GM19025 (cell line): Measurements from ENCODE around the gene GUCD1.

Experiments used
- ATAC-seq: cut with Tn5 transposase; IDR thresholded peaks from one replicate; pipeline ENCODE4 v1.9.1; 2021; ENCODE audit warnings: mild to moderate bottlenecking, low read depth, moderate library complexity; ENCODE audit not compliant: unreplicated experiment

The GUCD1 gene

GRCh38 chr22:24506802-24507438, 48.0 kb downstream of the GUCD1 start:
- no peak for ATAC-seq

- no peak for ATAC-seq
Observed at GRCh38 chr22:24504956-24505736, 49.8 kb downstream of the GUCD1 start.

- ATAC-seq, result no peak
Observed at GRCh38 chr22:24504540-24504939, 50.4 kb downstream of the GUCD1 start.

- no peak for ATAC-seq
Observed at GRCh38 chr22:24503843-24504338, 51.0 kb downstream of the GUCD1 start.

GRCh38 chr22:24503137-24503842, 51.6 kb downstream of the GUCD1 start:
- peak; percentile 48 for ATAC-seq

- ATAC-seq, result no peak
Observed at GRCh38 chr22:24502541-24502940, 52.4 kb downstream of the GUCD1 start.

GRCh38 chr22:24502034-24502433, 52.9 kb downstream of the GUCD1 start:
- no peak for ATAC-seq

GRCh38 chr22:24501301-24502005, 53.5 kb downstream of the GUCD1 start:
- ATAC-seq, result no peak

GRCh38 chr22:24500277-24500820, 54.6 kb downstream of the GUCD1 start:
- ATAC-seq, result no peak

GRCh38 chr22:24499706-24500276, 55.1 kb downstream of the GUCD1 start:
- no peak for ATAC-seq

- ATAC-seq, result no peak
Observed at GRCh38 chr22:24498824-24499223, 56.1 kb downstream of the GUCD1 start.

GRCh38 chr22:24497841-24498258, 57.1 kb downstream of the GUCD1 start:
- ATAC-seq, result no peak

GRCh38 chr22:24496661-24497060, 58.3 kb downstream of the GUCD1 start:
- no peak for ATAC-seq

GRCh38 chr22:24496234-24496633, 58.7 kb downstream of the GUCD1 start:
- ATAC-seq, result no peak

GRCh38 chr22:24495365-24495675, 59.6 kb downstream of the GUCD1 start:
- ATAC-seq, result no peak

GRCh38 chr22:24494528-24495364, 60.2 kb downstream of the GUCD1 start, which contains the start of gene UPB1:
UPB1 (plus strand) TSS chr22:24495332; CDS start chr22:24495404, 72 bp downstream.
- no peak for ATAC-seq

- ATAC-seq, result no peak
Observed at GRCh38 chr22:24494167-24494527, 60.8 kb downstream of the GUCD1 start.

- no peak for ATAC-seq
Observed at GRCh38 chr22:24492391-24492790, 62.5 kb downstream of the GUCD1 start.
